Astrocyte of the spinal cord (primary cell): ENCODE measurements around the gene RIPPLY3.

Experiments
- DNase-seq: peaks from one replicate; pipeline ENCODE4 v3.0.0; 2011; ENCODE audit warnings: low read depth, low spot score
- H3K4me3 ChIP-seq: 2 replicates; pipeline ENCODE4 v1.5.1; 2011; ENCODE audit warnings: low read depth, mild to moderate bottlenecking, low read length, moderate library complexity
- in situ Hi-C: cut with HindIII; loops from 2 replicates; pipeline ENCODE4 v1.10.0; 2017; ENCODE audit warnings: low sequenced_read_pairs
- TF ChIP-seq, protein P1 (sequence below): IDR thresholded peaks from 2 replicates; pipeline ENCODE4 v1.5.1; 2012; ENCODE audit warnings: low read depth, mild to moderate bottlenecking, low read length, inconsistent platforms

Gene RIPPLY3

DNA sequence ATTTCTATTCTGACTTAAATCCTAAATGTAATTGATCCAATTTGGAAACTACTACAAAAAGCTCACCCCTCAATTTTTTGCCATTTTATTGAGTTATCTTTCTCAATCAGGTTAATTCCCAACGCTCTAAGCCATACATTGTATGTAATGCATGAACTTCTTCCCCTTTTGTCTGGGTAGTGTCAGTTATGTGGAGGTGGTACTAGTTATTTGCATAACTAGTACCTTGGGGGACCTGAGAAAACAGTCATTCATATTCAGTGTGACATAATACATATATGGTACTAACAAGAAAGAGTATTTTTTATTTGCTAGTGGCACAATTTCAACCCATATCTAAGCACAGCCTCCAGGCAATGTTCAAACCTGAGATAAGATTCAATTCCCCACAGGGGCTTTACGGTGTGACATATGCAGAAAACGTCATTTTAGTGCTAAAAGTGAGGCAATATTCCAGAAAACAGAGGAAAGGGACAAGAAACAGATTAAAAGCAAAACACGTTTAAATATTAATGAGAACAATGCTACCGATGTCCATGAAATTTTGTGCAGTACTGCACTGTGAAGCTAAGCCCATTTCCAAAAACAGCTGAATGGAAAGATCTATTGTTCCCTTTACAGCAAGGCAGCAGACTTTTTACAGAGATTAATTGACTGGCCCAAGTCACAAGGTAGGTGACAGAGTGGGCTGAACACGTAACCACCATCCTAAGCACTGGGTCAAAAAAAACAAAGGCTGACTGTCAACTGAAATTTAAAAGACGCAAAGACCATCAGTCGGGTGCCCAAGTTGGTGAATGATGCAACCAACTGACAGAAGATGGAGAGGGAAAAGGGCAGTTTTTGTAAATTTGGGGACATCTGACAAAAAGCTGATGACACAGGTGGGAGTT is 41.4 kb upstream of the RIPPLY3 start:
- H3K4me3 ChIP-seq = peak overlapping the region; percentile 63
- DNase-seq = no peak
- in situ Hi-C loops = no loop called here
- TF ChIP-seq, protein P1, sequence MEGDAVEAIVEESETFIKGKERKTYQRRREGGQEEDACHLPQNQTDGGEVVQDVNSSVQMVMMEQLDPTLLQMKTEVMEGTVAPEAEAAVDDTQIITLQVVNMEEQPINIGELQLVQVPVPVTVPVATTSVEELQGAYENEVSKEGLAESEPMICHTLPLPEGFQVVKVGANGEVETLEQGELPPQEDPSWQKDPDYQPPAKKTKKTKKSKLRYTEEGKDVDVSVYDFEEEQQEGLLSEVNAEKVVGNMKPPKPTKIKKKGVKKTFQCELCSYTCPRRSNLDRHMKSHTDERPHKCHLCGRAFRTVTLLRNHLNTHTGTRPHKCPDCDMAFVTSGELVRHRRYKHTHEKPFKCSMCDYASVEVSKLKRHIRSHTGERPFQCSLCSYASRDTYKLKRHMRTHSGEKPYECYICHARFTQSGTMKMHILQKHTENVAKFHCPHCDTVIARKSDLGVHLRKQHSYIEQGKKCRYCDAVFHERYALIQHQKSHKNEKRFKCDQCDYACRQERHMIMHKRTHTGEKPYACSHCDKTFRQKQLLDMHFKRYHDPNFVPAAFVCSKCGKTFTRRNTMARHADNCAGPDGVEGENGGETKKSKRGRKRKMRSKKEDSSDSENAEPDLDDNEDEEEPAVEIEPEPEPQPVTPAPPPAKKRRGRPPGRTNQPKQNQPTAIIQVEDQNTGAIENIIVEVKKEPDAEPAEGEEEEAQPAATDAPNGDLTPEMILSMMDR = no peak

DNA sequence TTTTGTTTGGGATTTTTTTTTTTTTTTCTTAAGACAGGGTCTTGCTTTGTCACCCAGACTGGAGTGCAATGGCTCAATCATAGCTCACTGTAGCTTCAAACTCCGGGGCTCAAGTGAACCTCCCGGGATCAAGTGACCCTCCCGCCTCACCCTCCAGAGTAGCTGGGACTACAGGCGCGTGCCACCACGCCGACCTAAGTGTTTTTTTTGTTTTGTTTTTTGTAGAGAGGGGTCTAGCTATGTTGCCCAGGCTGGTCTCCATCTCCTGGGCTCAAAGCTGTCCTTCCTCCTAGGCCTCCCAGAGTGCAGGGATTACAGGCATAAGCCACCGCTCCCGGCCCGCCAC is 40.8 kb upstream of the RIPPLY3 start:
- in situ Hi-C loops = no loop called here
- TF ChIP-seq, protein P1 = no peak
- DNase-seq = no peak

DNA sequence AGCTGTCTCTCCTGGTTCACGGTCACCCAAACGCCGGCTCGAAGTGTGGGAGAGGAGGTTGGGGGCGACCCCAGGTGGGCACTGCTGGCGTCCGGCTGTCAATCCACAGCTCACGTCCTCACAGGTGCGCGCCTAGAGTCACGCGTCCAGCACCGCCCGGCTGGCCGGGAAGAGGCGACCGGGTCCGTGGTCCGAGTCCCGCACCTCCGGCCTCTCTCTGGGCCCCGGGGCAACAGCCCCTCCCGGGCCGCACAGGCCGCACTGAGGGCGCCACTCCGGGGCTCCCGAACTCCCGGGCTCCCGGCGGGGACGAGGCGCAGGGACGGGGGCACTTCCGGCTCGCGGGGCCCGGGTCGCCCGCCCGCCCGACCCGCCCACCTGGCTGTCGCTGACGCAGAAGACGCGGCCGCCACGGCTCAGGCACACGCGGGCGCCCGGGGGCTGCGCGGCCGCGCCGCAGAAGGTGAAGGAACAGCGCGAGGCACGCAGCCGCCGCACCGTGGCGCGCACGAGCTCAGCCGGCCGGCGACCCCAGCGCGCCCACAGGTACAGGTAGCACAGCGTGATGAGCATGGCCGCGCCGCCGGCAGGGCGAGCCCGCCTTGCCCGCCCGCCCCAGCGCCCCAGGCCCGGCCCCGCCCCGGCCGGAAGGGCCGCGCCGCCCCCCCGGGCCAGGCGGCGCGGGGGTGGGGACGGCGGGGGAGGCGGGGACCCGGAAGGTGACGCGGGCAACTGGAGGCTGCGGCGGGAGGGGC is 40.3 kb upstream of the RIPPLY3 start, which contains the start of gene HLCS:
TSS of gene HLCS (minus strand) at position 604 of the 755 bp plus-strand sequence. CDS start at position 573, 31 bp downstream.
- in situ Hi-C loops = no loop called here
- H3K4me3 ChIP-seq = peak within 1 kb of the TSS; percentile 63
- TF ChIP-seq, protein P1 = peak; percentile 13
- DNase-seq = peak; percentile 63

More for the DNA sequence above, 40.8 kb upstream of the RIPPLY3 start:
- peak overlapping the region; percentile 63 for H3K4me3 ChIP-seq

DNA sequence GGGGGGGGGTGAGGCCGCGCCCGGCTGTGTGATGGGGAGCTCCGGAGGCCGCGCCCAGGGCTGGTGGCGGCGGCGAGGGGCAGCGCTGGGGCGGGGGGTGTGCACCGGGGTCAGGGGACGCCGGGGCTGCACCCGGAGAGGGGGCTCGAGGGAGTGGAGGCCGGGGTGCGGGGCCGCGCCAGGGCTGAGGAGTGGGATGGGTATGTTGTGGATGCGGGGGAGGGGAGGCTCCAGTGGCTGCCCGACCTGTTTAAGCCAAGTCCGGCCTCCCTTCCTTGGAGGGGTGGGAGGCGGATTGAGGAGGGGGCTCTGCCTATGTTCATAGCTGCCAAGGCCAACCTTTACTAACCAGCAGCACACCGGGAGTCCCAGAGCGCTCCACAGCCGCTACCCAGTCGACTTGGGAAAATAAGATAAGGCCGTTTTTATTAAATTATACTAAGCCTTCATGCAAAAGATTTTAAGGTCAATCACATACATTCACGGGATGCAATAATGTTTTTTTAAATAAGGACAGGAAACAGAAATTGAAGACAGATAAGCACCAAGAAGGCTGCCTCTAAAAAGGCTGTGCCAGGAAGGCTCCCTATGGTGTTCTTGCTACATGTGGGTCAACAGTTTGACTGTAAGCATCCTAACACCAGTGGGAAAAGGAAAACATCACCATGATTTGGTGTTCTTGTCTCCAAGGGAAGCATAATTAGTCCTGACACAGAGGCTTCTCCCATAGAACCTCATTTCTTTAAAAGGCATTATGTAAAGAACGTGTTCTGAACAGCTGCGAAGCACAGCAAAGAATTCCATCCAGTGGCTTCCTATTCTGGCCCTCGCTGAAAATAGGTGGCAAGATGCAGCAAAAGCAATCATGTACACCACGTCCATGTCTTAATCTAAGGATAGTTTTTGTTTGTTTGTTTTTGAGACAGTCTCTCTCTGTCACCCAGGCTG is 39.4 kb upstream of the RIPPLY3 start:
- DNase-seq = peak; percentile 43
- TF ChIP-seq, protein P1 = no peak
- peak overlapping the region; percentile 63 for H3K4me3 ChIP-seq
- in situ Hi-C loops = no loop called here

DNA sequence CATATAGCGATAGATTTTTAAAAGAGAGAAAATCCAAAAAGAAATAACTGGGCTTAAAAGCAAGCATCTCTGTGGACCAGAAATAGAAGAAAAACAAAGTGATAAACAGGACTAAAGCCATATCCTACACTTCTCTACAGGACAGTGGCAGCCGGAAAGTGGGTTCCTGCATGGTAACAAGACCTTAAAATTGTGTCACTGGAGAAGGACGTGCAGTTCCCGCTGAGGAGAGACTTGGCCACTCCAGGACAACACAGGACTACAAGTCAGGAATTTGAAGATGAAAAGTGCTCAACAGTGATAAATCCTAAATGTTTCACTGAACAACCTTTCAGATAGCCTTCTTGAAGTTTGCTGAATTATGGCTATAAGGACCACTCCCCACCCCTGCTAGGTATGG is 38.1 kb upstream of the RIPPLY3 start:
- in situ Hi-C loops = no loop called here
- TF ChIP-seq, protein P1 = no peak
- no peak overlapping the region for H3K4me3 ChIP-seq
- DNase-seq = no peak

DNA sequence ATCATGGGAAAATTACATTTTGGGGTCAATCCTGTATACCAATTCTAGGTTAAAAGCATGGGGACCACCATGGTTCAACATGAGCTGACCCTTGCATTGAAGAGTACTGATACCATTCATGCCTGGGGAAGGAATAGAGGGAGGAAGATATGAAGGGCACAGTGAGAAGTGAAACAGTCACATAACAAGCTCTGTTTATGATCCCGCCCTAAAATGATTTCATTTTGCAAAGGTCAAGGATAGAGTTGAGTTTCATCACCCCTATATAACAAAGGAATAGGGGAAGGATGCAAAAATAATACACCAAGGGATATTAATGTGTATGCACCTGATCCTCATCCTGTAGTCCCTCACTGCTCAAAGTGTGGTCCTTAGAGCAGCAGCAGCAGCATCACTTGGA is 37.5 kb upstream of the RIPPLY3 start:
- in situ Hi-C loops = no loop called here
- H3K4me3 ChIP-seq = no peak overlapping the region
- DNase-seq = no peak
- TF ChIP-seq, protein P1 = no peak
